Endometrium (tissue), 2 donors: Measurements from ENCODE around the gene KIF15.
A peak's percentile ranks its signal among the peaks of the same experiment; 100 is the strongest.

Source experiments
- FAIRE-seq: peaks from 2 replicates; lab custom pipeline; 2012; peaks lifted over from hg19 to GRCh38; lab: Jason Lieb, UNC
- donor health status: control.
- donor health status: control.

KIF15 gene

GRCh38 chr3:44877333-44877732, 115.7 kb downstream of the KIF15 start:
- no peak for FAIRE-seq

- FAIRE-seq = no peak
Measured at GRCh38 chr3:44880284-44880683, 118.7 kb downstream of the KIF15 start.

GRCh38 chr3:44883213-44883955, 121.8 kb downstream of the KIF15 start:
- FAIRE-seq = no peak

- FAIRE-seq = peak; percentile 89
Measured at GRCh38 chr3:44883999-44884431, 122.4 kb downstream of the KIF15 start.

GRCh38 chr3:44885618-44886017, 124.0 kb downstream of the KIF15 start:
- no peak for FAIRE-seq

GRCh38 chr3:44886561-44886960, 125.0 kb downstream of the KIF15 start:
- FAIRE-seq = no peak

GRCh38 chr3:44887101-44887500, 125.5 kb downstream of the KIF15 start:
- FAIRE-seq = no peak

- no peak for FAIRE-seq
Measured at GRCh38 chr3:44890258-44890657, 128.7 kb downstream of the KIF15 start.

GRCh38 chr3:44890852-44891251, 129.3 kb downstream of the KIF15 start:
- FAIRE-seq = no peak

- no peak for FAIRE-seq
Measured at GRCh38 chr3:44892689-44893088, 131.1 kb downstream of the KIF15 start.

- FAIRE-seq = no peak
Measured at GRCh38 chr3:44893097-44893496, 131.5 kb downstream of the KIF15 start.

- FAIRE-seq = no peak
Measured at GRCh38 chr3:44894485-44894884, 132.9 kb downstream of the KIF15 start.

- no peak for FAIRE-seq
Measured at GRCh38 chr3:44896440-44896839, 134.8 kb downstream of the KIF15 start.

GRCh38 chr3:44899683-44900367, 138.2 kb downstream of the KIF15 start:
- no peak for FAIRE-seq

GRCh38 chr3:44902628-44903027, 141.0 kb downstream of the KIF15 start:
- no peak for FAIRE-seq
